HCT116 (cell line): ENCODE data around the gene APBA3. TPM values are rescaled to one million over a fixed set of nuclear protein-coding genes. Genes with fewer than 3 reads are reported as not detected.

Experiments used
- ATAC-seq: fragments of 200-7000 bp; cut with Tn5 transposase; 2 replicates; pipeline ENCODE4 v1.9.1; 2020; ENCODE audit warnings: mild to moderate bottlenecking, moderate library complexity
- BruUV-seq: library from RNA; stranded (reverse); fragments of 400-500 nt; replicated peaks from 2 replicates; lab custom pipeline; 2021; lab: Mats Ljungman, UMichigan
- CTCF ChIA-PET: fragments of 300-600 bp; sonication (Branson Sonifier 250); formaldehyde crosslinking; loops from one replicate; lab custom pipeline; 2021; ENCODE audit warnings: antibody characterized with exemption; lab: Charles Lee
- POLR2A ChIA-PET: fragments of 300-600, 350-600 bp; sonication (Branson Sonifier 250); formaldehyde crosslinking; loops from one replicate; lab custom pipeline; 2021; ENCODE audit warnings: antibody characterized with exemption; lab: Charles Lee
- RAD21 ChIA-PET, 2 experiments: fragments of 300-600 bp; sonication (Branson Sonifier 250); formaldehyde crosslinking; loops; one replicate each; lab custom pipeline; 2023; ENCODE audit warnings: low total read pairs in 2 of 2; ENCODE audit not compliant: uncharacterized antibody in 2 of 2, unreplicated experiment in 2 of 2, low non-redundant PET in 1 of 2; lab: Charles Lee
- DNase-seq: peaks from one replicate; pipeline ENCODE4 v3.0.0-alpha.2; 2010; ENCODE audit warnings: low read depth, low spot score
- H2AFZ ChIP-seq: fragments of 200-600 bp; shearing (Covaris generic), sonication (generic); 2 replicates; pipeline ENCODE4 v1.6.1; 2017; ENCODE audit warnings: low read depth, mixed run types, mixed read lengths, antibody characterized with exemption, low read length; ENCODE audit not compliant: poor library complexity, severe bottlenecking
- H3K27ac ChIP-seq: 2 replicates; pipeline ENCODE4 v1.5.1; 2012; ENCODE audit warnings: low read depth, low read length
- H3K27me3 ChIP-seq: fragments of 200-600 bp; sonication (generic); 2 replicates; pipeline ENCODE4 v1.6.1; 2016; ENCODE audit warnings: mixed run types, low read length, mixed read lengths; ENCODE audit not compliant: insufficient read depth
- H3K36me3 ChIP-seq, 2 experiments: fragments of 200-500 bp in 1 of 2; fragments of 200-600 bp in 1 of 2; sonication (Bioruptor generic) in 1 of 2; sonication (generic) in 1 of 2; 2 replicates each; pipeline versions ENCODE4 v1.5.1 to v1.6.1; 2014 to 2016; ENCODE audit warnings: low read length in 2 of 2, inconsistent platforms in 1 of 2, mixed read lengths in 1 of 2, mixed run types in 1 of 2; ENCODE audit not compliant: insufficient read depth in 2 of 2, control insufficient read depth in 1 of 2
- H3K4me1 ChIP-seq, 2 experiments: fragments of 200-600 bp in 1 of 2; sonication (generic) in 1 of 2; 2 replicates each; pipeline versions ENCODE4 v1.5.1 to v1.6.1; 2012 to 2017; ENCODE audit warnings: low read length in 2 of 2, inconsistent platforms in 1 of 2, mild to moderate bottlenecking in 1 of 2, mixed read lengths in 1 of 2, mixed run types in 1 of 2, moderate library complexity in 1 of 2; ENCODE audit not compliant: insufficient read depth in 2 of 2, control insufficient read depth in 1 of 2
- H3K4me2 ChIP-seq: fragments of 200-600 bp; sonication (generic); 2 replicates; pipeline ENCODE4 v1.6.1; 2017; ENCODE audit warnings: mixed run types, low read length, mixed read lengths
- H3K4me3 ChIP-seq, 2 experiments: fragments of 200-600 bp in 1 of 2; sonication (generic) in 1 of 2; replicated peaks in 1 of 2; 2 replicates each; pipeline ENCODE4 v1.5.1; 2011 to 2016; ENCODE audit warnings: low read length in 2 of 2, control low read depth in 1 of 2, low read depth in 1 of 2, mild to moderate bottlenecking in 1 of 2, mixed read lengths in 1 of 2, mixed run types in 1 of 2
- H3K79me2 ChIP-seq: fragments of 200-600 bp; sonication (generic); 2 replicates; pipeline ENCODE4 v1.6.1; 2017; ENCODE audit warnings: mild to moderate bottlenecking, mixed run types, low read length, moderate library complexity, mixed read lengths; ENCODE audit not compliant: insufficient read depth
- H3K9ac ChIP-seq: fragments of 200-600 bp; sonication (generic); 2 replicates; pipeline ENCODE4 v1.6.1; 2016; ENCODE audit warnings: low read length, mixed read lengths
- H3K9me2 ChIP-seq: fragments of 200-600 bp; sonication (generic), shearing (Covaris generic); 2 replicates; pipeline ENCODE4 v1.6.1; 2017; ENCODE audit warnings: mixed run types, mild to moderate bottlenecking, moderate library complexity; ENCODE audit not compliant: insufficient read depth
- H3K9me3 ChIP-seq, 2 experiments: fragments of 200-500 bp in 1 of 2; fragments of 200-600 bp in 1 of 2; sonication (Bioruptor generic) in 1 of 2; sonication (generic) in 1 of 2; 2 replicates each; pipeline ENCODE4 v1.6.1; 2014 to 2017; ENCODE audit warnings: low read length in 2 of 2, mixed read lengths in 2 of 2, inconsistent platforms in 1 of 2, low read depth in 1 of 2, mild to moderate bottlenecking in 1 of 2, mixed run types in 1 of 2, moderate library complexity in 1 of 2; ENCODE audit not compliant: control insufficient read depth in 1 of 2, insufficient read depth in 1 of 2
- H4K20me1 ChIP-seq: fragments of 200-600 bp; sonication (generic), shearing (Covaris generic); 2 replicates; pipeline ENCODE4 v1.6.1; 2017; ENCODE audit warnings: mixed run types, mild to moderate bottlenecking, moderate library complexity; ENCODE audit not compliant: insufficient read depth
- CBX3 ChIP-seq: IDR thresholded peaks from 2 replicates; pipeline ENCODE4 v1.6.1; 2012; ENCODE audit warnings: low read depth
- CEBPB ChIP-seq: IDR thresholded peaks from 2 replicates; pipeline ENCODE4 v1.6.1; 2012; ENCODE audit warnings: low read depth
- EGR1 ChIP-seq: IDR thresholded peaks from 2 replicates; pipeline ENCODE4 v1.6.1; 2012; ENCODE audit warnings: low read depth
- EZH2phosphoT487 ChIP-seq: fragments of 200-600 bp; IDR thresholded peaks from 2 replicates; pipeline ENCODE4 v1.6.1; 2018; ENCODE audit warnings: antibody characterized with exemption, borderline replicate concordance
- POLR2A ChIP-seq: IDR thresholded peaks from 2 replicates; pipeline ENCODE4 v1.7.0; 2011; ENCODE audit warnings: borderline replicate concordance; ENCODE audit not compliant: insufficient read depth, insufficient read length; ENCODE audit errors: extremely low read depth
- SP1 ChIP-seq: IDR thresholded peaks from 2 replicates; pipeline ENCODE4 v1.6.1; 2012; ENCODE audit warnings: low read depth
- YY1 ChIP-seq: IDR thresholded peaks from 2 replicates; pipeline ENCODE4 v1.6.1; 2011; ENCODE audit warnings: low read length, low read depth, moderate library complexity, mild to moderate bottlenecking; ENCODE audit not compliant: insufficient replicate concordance; ENCODE audit errors: extremely low read depth
- ZFX ChIP-seq: fragments of 450-650 bp; IDR thresholded peaks from 2 replicates; pipeline ENCODE4 v1.6.1; 2017
- intact Hi-C: fragments of 100-400 bp; cut with micrococcal nuclease; formaldehyde crosslinking; loops from 2 replicates; pipeline ENCODE4 v1.10.0; 2022
- total RNA-seq: library from RNA; stranded (reverse); gene quantifications from one replicate; pipeline ENCODE4 v1.2.1, GENCODE V29; 2021; ENCODE audit not compliant: unreplicated experiment
- TF ChIP-seq, protein P1 (sequence below), 3 experiments: fragments of 200-600 bp in 1 of 3; sonication (generic) in 1 of 3; IDR thresholded peaks in 2 of 3; conservative IDR thresholded peaks in 1 of 3; 2 replicates each; pipeline ENCODE4 v1.5.1; 2012 to 2017; ENCODE audit warnings: low read depth in 2 of 3, low read length in 2 of 3, antibody characterized with exemption in 1 of 3, borderline replicate concordance in 1 of 3, control low read depth in 1 of 3, mild to moderate bottlenecking in 1 of 3, mixed read lengths in 1 of 3, mixed run types in 1 of 3, moderate library complexity in 1 of 3; ENCODE audit not compliant: insufficient read depth in 1 of 3
- TF ChIP-seq, protein P2 (sequence below): IDR thresholded peaks from 2 replicates; pipeline ENCODE4 v1.6.1; 2012
- TF ChIP-seq, protein P3 (sequence below): IDR thresholded peaks from 2 replicates; pipeline ENCODE4 v1.6.1; 2011; ENCODE audit warnings: mild to moderate bottlenecking, low read length, moderate library complexity; ENCODE audit not compliant: insufficient replicate concordance; ENCODE audit errors: extremely low read depth

APBA3 gene
- total RNA-seq, 1 experiment from 2014 or later = 29.5 TPM

DNA sequence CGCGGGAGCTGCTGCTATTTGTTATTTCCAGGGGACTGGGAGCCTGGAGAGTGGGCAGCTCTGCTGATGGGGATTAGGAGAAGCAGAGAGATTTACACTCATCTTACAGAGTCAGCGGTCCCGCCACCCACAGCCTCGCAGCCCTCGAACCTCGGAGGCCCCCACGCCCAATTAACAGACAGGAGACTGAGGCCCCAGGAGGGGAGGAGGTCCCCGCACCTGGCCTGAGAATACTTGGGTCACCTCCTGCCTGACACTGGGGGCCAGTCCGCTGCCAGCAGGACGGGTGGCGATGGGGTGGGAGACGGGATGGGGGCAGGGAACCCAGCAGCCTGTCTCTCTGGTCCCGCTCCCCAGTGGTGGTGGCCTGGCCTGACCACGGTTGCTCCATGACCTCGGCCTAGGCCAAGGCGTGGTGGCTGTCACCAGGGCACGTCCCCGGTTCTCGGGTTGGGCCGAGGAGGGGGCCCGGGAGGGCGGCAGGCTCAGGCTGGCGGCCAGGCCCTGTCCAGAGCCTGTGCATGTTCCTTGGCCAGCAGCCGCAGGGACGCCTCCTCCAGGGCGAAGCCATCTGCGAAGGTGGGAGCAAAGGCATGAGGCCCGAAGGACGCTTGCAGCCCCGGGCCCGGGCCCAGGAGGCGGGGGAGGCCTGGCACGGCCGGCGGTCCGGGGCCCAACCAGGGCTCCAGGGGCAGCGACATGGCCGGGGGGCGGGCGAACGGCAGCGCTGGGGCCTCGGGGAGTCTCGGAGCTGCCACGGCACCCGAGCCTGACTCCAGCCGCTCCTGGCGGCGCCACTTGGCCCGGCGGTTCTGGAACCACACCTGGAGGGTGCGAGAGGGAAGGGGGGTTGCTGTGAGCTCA is 8.9 kb upstream of the APBA3 start (continued):
- TF ChIP-seq, protein P1, sequence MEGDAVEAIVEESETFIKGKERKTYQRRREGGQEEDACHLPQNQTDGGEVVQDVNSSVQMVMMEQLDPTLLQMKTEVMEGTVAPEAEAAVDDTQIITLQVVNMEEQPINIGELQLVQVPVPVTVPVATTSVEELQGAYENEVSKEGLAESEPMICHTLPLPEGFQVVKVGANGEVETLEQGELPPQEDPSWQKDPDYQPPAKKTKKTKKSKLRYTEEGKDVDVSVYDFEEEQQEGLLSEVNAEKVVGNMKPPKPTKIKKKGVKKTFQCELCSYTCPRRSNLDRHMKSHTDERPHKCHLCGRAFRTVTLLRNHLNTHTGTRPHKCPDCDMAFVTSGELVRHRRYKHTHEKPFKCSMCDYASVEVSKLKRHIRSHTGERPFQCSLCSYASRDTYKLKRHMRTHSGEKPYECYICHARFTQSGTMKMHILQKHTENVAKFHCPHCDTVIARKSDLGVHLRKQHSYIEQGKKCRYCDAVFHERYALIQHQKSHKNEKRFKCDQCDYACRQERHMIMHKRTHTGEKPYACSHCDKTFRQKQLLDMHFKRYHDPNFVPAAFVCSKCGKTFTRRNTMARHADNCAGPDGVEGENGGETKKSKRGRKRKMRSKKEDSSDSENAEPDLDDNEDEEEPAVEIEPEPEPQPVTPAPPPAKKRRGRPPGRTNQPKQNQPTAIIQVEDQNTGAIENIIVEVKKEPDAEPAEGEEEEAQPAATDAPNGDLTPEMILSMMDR (IDR thresholded peaks at IDR 0.05 in 2 of 3, conservative IDR thresholded peaks at IDR 0.05 in 1 of 3; ENCODE audit: borderline replicate concordance in 1 of 3, insufficient read depth in 1 of 3, low read depth in 2 of 3, low read length in 2 of 3) = no peak
- TF ChIP-seq EZH2phosphoT487 (no peak), CEBPB (no peak), POLR2A (no peak), YY1 (no peak), CBX3 (no peak)
- TF ChIP-seq, protein P2, sequence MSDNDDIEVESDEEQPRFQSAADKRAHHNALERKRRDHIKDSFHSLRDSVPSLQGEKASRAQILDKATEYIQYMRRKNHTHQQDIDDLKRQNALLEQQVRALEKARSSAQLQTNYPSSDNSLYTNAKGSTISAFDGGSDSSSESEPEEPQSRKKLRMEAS = no peak
- TF ChIP-seq, protein P3, sequence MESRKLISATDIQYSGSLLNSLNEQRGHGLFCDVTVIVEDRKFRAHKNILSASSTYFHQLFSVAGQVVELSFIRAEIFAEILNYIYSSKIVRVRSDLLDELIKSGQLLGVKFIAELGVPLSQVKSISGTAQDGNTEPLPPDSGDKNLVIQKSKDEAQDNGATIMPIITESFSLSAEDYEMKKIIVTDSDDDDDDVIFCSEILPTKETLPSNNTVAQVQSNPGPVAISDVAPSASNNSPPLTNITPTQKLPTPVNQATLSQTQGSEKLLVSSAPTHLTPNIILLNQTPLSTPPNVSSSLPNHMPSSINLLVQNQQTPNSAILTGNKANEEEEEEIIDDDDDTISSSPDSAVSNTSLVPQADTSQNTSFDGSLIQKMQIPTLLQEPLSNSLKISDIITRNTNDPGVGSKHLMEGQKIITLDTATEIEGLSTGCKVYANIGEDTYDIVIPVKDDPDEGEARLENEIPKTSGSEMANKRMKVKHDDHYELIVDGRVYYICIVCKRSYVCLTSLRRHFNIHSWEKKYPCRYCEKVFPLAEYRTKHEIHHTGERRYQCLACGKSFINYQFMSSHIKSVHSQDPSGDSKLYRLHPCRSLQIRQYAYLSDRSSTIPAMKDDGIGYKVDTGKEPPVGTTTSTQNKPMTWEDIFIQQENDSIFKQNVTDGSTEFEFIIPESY = no peak

DNA sequence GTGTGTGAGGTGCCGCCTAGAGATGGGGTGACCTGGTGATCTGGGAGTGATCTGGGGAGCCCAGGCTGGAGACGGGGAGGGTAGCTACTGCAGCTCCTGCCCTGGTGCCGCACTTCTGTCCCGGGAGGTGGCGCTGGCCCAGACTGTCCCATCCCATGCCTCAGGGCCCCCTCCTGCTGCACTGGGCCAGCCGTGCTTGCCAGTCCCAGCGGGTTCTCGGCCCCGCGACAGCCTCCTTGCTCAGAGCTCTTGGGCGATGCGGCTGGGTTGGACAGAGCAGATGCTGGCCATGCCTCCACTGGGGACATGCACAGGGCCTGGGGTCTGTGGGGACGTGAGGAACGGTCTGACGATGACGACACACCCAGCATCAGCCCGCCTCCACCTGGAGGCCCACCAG is 8.0 kb upstream of the APBA3 start:
- no peaks in the 10 kb centered on the region for H4K20me1 ChIP-seq
- ChIA-PET POLR2A (no interaction called here), RAD21 (no interaction called here)
- no peak overlapping the region for H3K4me2 ChIP-seq
- H3K4me3 ChIP-seq = no peak overlapping the region
- H3K4me1 ChIP-seq = no peaks in the 10 kb centered on the region
- TF ChIP-seq, protein P3 = no peak
- no peak for TF ChIP-seq CEBPB
- TF ChIP-seq, protein P2 = no peak
- TF ChIP-seq SP1 = no peak
- TF ChIP-seq YY1 = no peak
- no peak for TF ChIP-seq ZFX
- TF ChIP-seq EGR1 = no peak
- TF ChIP-seq, all 23 proteins: peak for 0
- Histone ChIP-seq H3K27me3 (no peaks in the 10 kb centered on the region), H2AFZ (no peak overlapping the region), H3K36me3 (peaks cover 0 to 5% of the 10 kb centered on the region in 2 experiments; a peak in 2 of 4 replicates), H3K9me2 (no peaks in the 10 kb centered on the region), H3K27ac (no peak overlapping the region), H3K9me3 (no peaks in the 10 kb centered on the region), H3K79me2 (no peaks in the 10 kb centered on the region), H3K9ac (no peak overlapping the region)
- ATAC-seq (no peak), DNase-seq (no peak)
- CTCF ChIA-PET = interaction anchor here (0.5 kb wide), 1 partner anchor 418 kb away, joined by 3 read pairs; no protein-coding TSS in a partner anchor
- no TSS peak for BruUV-seq
- intact Hi-C loops = no loop called here
